GM18507 (cell line): Measurements from ENCODE around the gene WDR27.

ENCODE experiments used
- DNase-seq: peaks from one replicate; pipeline ENCODE4 v3.0.0; 2011; ENCODE audit warnings: low read depth; ENCODE audit not compliant: insufficient read length; ENCODE audit errors: extremely low spot score
- FAIRE-seq: peaks from 2 replicates; lab custom pipeline; 2011; peaks lifted over from hg19 to GRCh38; lab: Jason Lieb, UNC

Gene WDR27

GRCh38 chr6:169427856-169428255, 274.0 kb downstream of the WDR27 start:
- DNase-seq (no peak), FAIRE-seq (no peak)

- no peak for DNase-seq
Measured at GRCh38 chr6:169426611-169427010, 275.2 kb downstream of the WDR27 start.

GRCh38 chr6:169425628-169426370, 276.0 kb downstream of the WDR27 start:
- DNase-seq (no peak), FAIRE-seq (no peak)

More at GRCh38 chr6:169426611-169427010, 275.2 kb downstream of the WDR27 start:
- no peak for FAIRE-seq

GRCh38 chr6:169424821-169425240, 277.0 kb downstream of the WDR27 start:
- DNase-seq (no peak), FAIRE-seq (no peak)

GRCh38 chr6:169424149-169424804, 277.6 kb downstream of the WDR27 start:
- FAIRE-seq, result no peak
- no peak for DNase-seq

GRCh38 chr6:169421586-169422264, 280.1 kb downstream of the WDR27 start:
- DNase-seq, result no peak
- no peak for FAIRE-seq

- DNase-seq (no peak), FAIRE-seq (no peak)
Measured at GRCh38 chr6:169420912-169421543, 280.8 kb downstream of the WDR27 start.

GRCh38 chr6:169417101-169417500, 284.7 kb downstream of the WDR27 start:
- FAIRE-seq (no peak), DNase-seq (no peak)

GRCh38 chr6:169416249-169416648, 285.6 kb downstream of the WDR27 start:
- DNase-seq (no peak), FAIRE-seq (no peak)

- FAIRE-seq (no peak), DNase-seq (no peak)
Measured at GRCh38 chr6:169415179-169415578, 286.6 kb downstream of the WDR27 start.

GRCh38 chr6:169411722-169412121, 290.1 kb downstream of the WDR27 start:
- no peak for FAIRE-seq
- no peak for DNase-seq

- no peak for FAIRE-seq
- DNase-seq, result no peak
Measured at GRCh38 chr6:169411296-169411695, 290.5 kb downstream of the WDR27 start.

- no peak for DNase-seq
- no peak for FAIRE-seq
Measured at GRCh38 chr6:169409742-169410312, 292.0 kb downstream of the WDR27 start.

GRCh38 chr6:169407325-169407724, 294.5 kb downstream of the WDR27 start:
- DNase-seq, result no peak
- FAIRE-seq, result no peak
